Body of pancreas (tissue), 4 donors: ENCODE measurements around the gene TFF2. TPM values are rescaled to one million over a fixed set of nuclear protein-coding genes. Genes with fewer than 3 reads are reported as not detected.

Experiments used
- ATAC-seq: fragments of 150-250 bp; one replicate; pipeline ENCODE4 v1.9.1; 2016
- DNase-seq, 4 donors: peaks; one replicate each; pipeline ENCODE4 v3.0.0-alpha.2; 2019
- H3K27ac ChIP-seq, 4 donors: fragments of 200-600 bp; sonication (generic); 1 replicate in 3 of 4; 2 replicates in 1 of 4; pipeline versions ENCODE4 v1.5.1 to v1.6.1; 2016 to 2019; ENCODE audit warnings: mild to moderate bottlenecking in 1 of 4, mixed read lengths in 1 of 4, moderate library complexity in 1 of 4
- H3K27me3 ChIP-seq, 2 donors: fragments of 200-600 bp; sonication (generic); one replicate each; pipeline ENCODE4 v1.6.0; 2016; ENCODE audit warnings: mild to moderate bottlenecking in 1 of 2
- H3K36me3 ChIP-seq, 2 donors: fragments of 200-600 bp; sonication (generic); replicated peaks in 1 of 2; 2 replicates each; pipeline ENCODE4 v1.5.1; 2016; ENCODE audit warnings: low read depth in 2 of 2; ENCODE audit not compliant: insufficient read depth in 1 of 2
- H3K4me1 ChIP-seq: fragments of 200-600 bp; sonication (generic); one replicate; pipeline ENCODE4 v1.6.0; 2016
- H3K4me3 ChIP-seq, 2 donors: fragments of 200-600 bp; sonication (generic); 1 replicate in 1 of 2; 2 replicates in 1 of 2; pipeline ENCODE4 v1.5.1; 2016 to 2019
- H3K9me3 ChIP-seq, 3 donors: fragments of 200-600 bp; sonication (generic); 1 replicate in 2 of 3; 2 replicates in 1 of 3; pipeline ENCODE4 v1.5.1; 2016
- CTCF ChIP-seq, 7 experiments: fragments of 450-650 bp in 4 of 7; fragments of 200-600 bp in 3 of 7; sonication (generic) in 3 of 7; IDR thresholded peaks; one replicate each; pipeline ENCODE4 v1.5.1; 2016 to 2019; ENCODE audit warnings: antibody characterized with exemption in 7 of 7
- POLR2A ChIP-seq, 3 donors: fragments of 450-650 bp; IDR thresholded peaks; one replicate each; pipeline ENCODE4 v1.6.1; 2016; ENCODE audit warnings: antibody characterized with exemption in 3 of 3, mild to moderate bottlenecking in 2 of 3
- WGBS, 2 donors: methylation state at CpG; one replicate each; pipeline ENCODE4 v1.1.5; 2017; 5-methylcytosine and 5-hydroxymethylcytosine counted together
- intact Hi-C: fragments of 100-400 bp; cut with DNase I; formaldehyde crosslinking; loops from one replicate; pipeline ENCODE4 v1.15.1; 2023
- total RNA-seq, 2 donors: library from RNA; depleted of rRNA; stranded (reverse); fragments of >200 nt; gene quantifications; one replicate each; pipeline ENCODE4 v1.1.0, GENCODE V29; 2016

Gene TFF2
- total RNA-seq, 2 donors from 2014 or later = 1.3 to 9.3 TPM

GRCh38 chr21:42296501-42296900, 54.3 kb downstream of the TFF2 start:
- no peaks in the 10 kb centered on the region for H3K9me3 ChIP-seq
- TF ChIP-seq CTCF (IDR thresholded peaks at IDR 0.05) (no peak), POLR2A (IDR thresholded peaks at IDR 0.05) (no peak)
- intact Hi-C loops = no loop called here
- no peak for DNase-seq
- no peak for ATAC-seq
- no peaks in the 10 kb centered on the region for H3K4me1 ChIP-seq
- H3K27me3 ChIP-seq = no peaks in the 10 kb centered on the region
- no peak overlapping the region for H3K4me3 ChIP-seq
- WGBS, 2 donors = 72 to 89% methylated on average over 7 of the region's 7 CpGs
- no peaks in the 10 kb centered on the region for H3K36me3 ChIP-seq
- H3K27ac ChIP-seq = no peak overlapping the region

Other genes starting within 250 kb of the TFF2 start
- 1 to 10 TPM; 7.5 to 7.6 TPM for gene ABCG1, start 131.9 kb downstream of the TFF2 start, total RNA-seq
- gene TFF3, start 35.6 kb downstream of the TFF2 start, total RNA-seq = 10 to 100 TPM in 1 of 2 donors, 1 to 10 TPM in 1; 6.3 to 16.3 TPM
- 10 to 100 TPM in 1 of 2 donors, 1 to 10 TPM in 1; 3.0 to 66.4 TPM for gene TFF1, start 15.5 kb upstream of the TFF2 start, total RNA-seq
- 10 to 100 TPM; 12.5 to 12.7 TPM for gene TMPRSS3, start 45.1 kb upstream of the TFF2 start, total RNA-seq
- under 1 TPM in 1 of 2 donors, not detected in 1; 0.26 TPM for gene UBASH3A, start 52.9 kb upstream of the TFF2 start, total RNA-seq
- 1 to 10 TPM; 1.6 to 2.3 TPM for gene RSPH1, start 145.2 kb upstream of the TFF2 start, total RNA-seq
- 10 to 100 TPM in 1 of 2 donors, 1 to 10 TPM in 1; 6.3 to 16.3 TPM for gene SLC37A1, start 162.9 kb upstream of the TFF2 start, total RNA-seq